GM23338 (cell line): ENCODE results near the gene TOMM40L.

Experiments
- EZH2 ChIP-seq: fragments of 200-600 bp; sonication (generic); IDR thresholded peaks from one replicate; pipeline ENCODE4 v1.8.0; 2017; ENCODE audit warnings: antibody characterized with exemption, mild to moderate bottlenecking, low read depth; ENCODE audit not compliant: unreplicated experiment
- EZH2phosphoT487 ChIP-seq: fragments of 200-600 bp; sonication (generic); IDR thresholded peaks from one replicate; pipeline ENCODE4 v1.8.1; 2018; ENCODE audit warnings: antibody characterized with exemption; ENCODE audit not compliant: unreplicated experiment
- JUNB ChIP-seq: IDR thresholded peaks from one replicate; pipeline ENCODE4 v1.6.1; 2016; ENCODE audit warnings: antibody characterized with exemption; ENCODE audit not compliant: unreplicated experiment
- NANOG ChIP-seq: IDR thresholded peaks from 2 replicates; pipeline ENCODE4 v1.6.1; 2016; ENCODE audit warnings: antibody characterized with exemption, borderline replicate concordance
- POLR2AphosphoS5 ChIP-seq: IDR thresholded peaks from 2 replicates; pipeline ENCODE4 v1.6.1; 2016; ENCODE audit warnings: antibody characterized with exemption, low read depth
- STAT1 ChIP-seq: IDR thresholded peaks from one replicate; pipeline ENCODE4 v1.6.1; 2016; ENCODE audit warnings: antibody characterized with exemption; ENCODE audit not compliant: unreplicated experiment
- TF ChIP-seq, protein P1 (sequence below), 2 experiments: fragments of 200-600 bp in 1 of 2; sonication (generic) in 1 of 2; conservative IDR thresholded peaks; 2 replicates each; pipeline versions ENCODE4 v1.5.1 to v1.6.1; 2016 to 2017; ENCODE audit warnings: antibody characterized with exemption in 2 of 2, low read depth in 2 of 2, mild to moderate bottlenecking in 2 of 2, moderate library complexity in 1 of 2
- TF ChIP-seq, protein P2 (sequence below): IDR thresholded peaks from one replicate; pipeline ENCODE4 v1.6.1; 2018; ENCODE audit warnings: antibody characterized with exemption; ENCODE audit not compliant: unreplicated experiment

DNA sequence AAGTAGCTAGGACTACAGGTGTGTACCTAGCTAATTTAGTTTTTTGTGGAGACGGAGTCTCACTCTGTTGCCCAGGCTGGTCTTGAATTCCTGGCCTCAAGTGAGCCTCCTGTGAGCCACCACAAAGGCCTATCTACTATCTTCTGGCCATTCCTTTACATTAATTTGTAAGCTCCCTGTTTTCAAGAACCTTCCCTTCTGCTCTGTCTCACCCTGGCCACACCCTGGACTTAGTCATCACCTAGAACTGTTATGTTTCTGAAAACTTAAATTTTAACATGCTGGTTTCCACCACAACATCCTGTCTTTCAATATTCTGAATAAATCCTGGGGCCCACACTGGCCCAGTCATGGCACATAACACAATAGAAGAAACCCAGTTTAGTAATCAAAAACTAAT lies 43.6 kb upstream of the TOMM40L start:
- TF ChIP-seq, protein P1, sequence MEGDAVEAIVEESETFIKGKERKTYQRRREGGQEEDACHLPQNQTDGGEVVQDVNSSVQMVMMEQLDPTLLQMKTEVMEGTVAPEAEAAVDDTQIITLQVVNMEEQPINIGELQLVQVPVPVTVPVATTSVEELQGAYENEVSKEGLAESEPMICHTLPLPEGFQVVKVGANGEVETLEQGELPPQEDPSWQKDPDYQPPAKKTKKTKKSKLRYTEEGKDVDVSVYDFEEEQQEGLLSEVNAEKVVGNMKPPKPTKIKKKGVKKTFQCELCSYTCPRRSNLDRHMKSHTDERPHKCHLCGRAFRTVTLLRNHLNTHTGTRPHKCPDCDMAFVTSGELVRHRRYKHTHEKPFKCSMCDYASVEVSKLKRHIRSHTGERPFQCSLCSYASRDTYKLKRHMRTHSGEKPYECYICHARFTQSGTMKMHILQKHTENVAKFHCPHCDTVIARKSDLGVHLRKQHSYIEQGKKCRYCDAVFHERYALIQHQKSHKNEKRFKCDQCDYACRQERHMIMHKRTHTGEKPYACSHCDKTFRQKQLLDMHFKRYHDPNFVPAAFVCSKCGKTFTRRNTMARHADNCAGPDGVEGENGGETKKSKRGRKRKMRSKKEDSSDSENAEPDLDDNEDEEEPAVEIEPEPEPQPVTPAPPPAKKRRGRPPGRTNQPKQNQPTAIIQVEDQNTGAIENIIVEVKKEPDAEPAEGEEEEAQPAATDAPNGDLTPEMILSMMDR (conservative IDR thresholded peaks at IDR 0.05; ENCODE audit: low read depth in 2 of 2), result no peak
- TF ChIP-seq, protein P2, sequence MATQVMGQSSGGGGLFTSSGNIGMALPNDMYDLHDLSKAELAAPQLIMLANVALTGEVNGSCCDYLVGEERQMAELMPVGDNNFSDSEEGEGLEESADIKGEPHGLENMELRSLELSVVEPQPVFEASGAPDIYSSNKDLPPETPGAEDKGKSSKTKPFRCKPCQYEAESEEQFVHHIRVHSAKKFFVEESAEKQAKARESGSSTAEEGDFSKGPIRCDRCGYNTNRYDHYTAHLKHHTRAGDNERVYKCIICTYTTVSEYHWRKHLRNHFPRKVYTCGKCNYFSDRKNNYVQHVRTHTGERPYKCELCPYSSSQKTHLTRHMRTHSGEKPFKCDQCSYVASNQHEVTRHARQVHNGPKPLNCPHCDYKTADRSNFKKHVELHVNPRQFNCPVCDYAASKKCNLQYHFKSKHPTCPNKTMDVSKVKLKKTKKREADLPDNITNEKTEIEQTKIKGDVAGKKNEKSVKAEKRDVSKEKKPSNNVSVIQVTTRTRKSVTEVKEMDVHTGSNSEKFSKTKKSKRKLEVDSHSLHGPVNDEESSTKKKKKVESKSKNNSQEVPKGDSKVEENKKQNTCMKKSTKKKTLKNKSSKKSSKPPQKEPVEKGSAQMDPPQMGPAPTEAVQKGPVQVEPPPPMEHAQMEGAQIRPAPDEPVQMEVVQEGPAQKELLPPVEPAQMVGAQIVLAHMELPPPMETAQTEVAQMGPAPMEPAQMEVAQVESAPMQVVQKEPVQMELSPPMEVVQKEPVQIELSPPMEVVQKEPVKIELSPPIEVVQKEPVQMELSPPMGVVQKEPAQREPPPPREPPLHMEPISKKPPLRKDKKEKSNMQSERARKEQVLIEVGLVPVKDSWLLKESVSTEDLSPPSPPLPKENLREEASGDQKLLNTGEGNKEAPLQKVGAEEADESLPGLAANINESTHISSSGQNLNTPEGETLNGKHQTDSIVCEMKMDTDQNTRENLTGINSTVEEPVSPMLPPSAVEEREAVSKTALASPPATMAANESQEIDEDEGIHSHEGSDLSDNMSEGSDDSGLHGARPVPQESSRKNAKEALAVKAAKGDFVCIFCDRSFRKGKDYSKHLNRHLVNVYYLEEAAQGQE, result no peak
- no peak for TF ChIP-seq EZH2phosphoT487
- no peak for TF ChIP-seq EZH2
- TF ChIP-seq POLR2AphosphoS5, result no peak
- TF ChIP-seq STAT1, result no peak
- no peak for TF ChIP-seq JUNB
- TF ChIP-seq NANOG, result no peak
